HEK293 (cell line): Measurements from ENCODE around the gene RNF224.

Experiments used
- AEBP2 ChIP-seq: fragments of 450-650 bp; formaldehyde crosslinking; IDR thresholded peaks from 2 replicates; pipeline ENCODE4 v1.5.1; 2016; ENCODE audit warnings: missing biosample characterization, missing genetic modification characterization, borderline replicate concordance
- GFI1B ChIP-seq: fragments of 450-650 bp; formaldehyde crosslinking; IDR thresholded peaks from 2 replicates; pipeline ENCODE4 v1.5.1; 2016; ENCODE audit warnings: missing biosample characterization, missing genetic modification characterization
- INSM2 ChIP-seq: fragments of 450-650 bp; formaldehyde crosslinking; IDR thresholded peaks from 2 replicates; pipeline ENCODE4 v1.5.1; 2016; ENCODE audit warnings: missing biosample characterization, missing genetic modification characterization
- MZF1 ChIP-seq: fragments of 450-650 bp; formaldehyde crosslinking; IDR thresholded peaks from 2 replicates; pipeline ENCODE4 v1.5.1; 2017; ENCODE audit warnings: missing biosample characterization, missing genetic modification characterization, borderline replicate concordance
- SCRT1 ChIP-seq: fragments of 450-650 bp; formaldehyde crosslinking; IDR thresholded peaks from 2 replicates; pipeline ENCODE4 v1.5.1; 2016; ENCODE audit warnings: missing biosample characterization, missing genetic modification characterization, borderline replicate concordance
- ZBTB48 ChIP-seq: fragments of 450-650 bp; formaldehyde crosslinking; IDR thresholded peaks from 2 replicates; pipeline ENCODE4 v1.5.1; 2016; ENCODE audit warnings: missing biosample characterization, missing genetic modification characterization
- ZFP41 ChIP-seq: fragments of 450-650 bp; formaldehyde crosslinking; IDR thresholded peaks from 2 replicates; pipeline ENCODE4 v1.5.1; 2016; ENCODE audit warnings: missing biosample characterization, missing genetic modification characterization, borderline replicate concordance
- ZIC2 ChIP-seq: fragments of 450-650 bp; formaldehyde crosslinking; IDR thresholded peaks from 2 replicates; pipeline ENCODE4 v1.5.1; 2016; ENCODE audit warnings: missing biosample characterization, missing genetic modification characterization
- ZNF114 ChIP-seq: fragments of 450-650 bp; formaldehyde crosslinking; IDR thresholded peaks from 2 replicates; pipeline ENCODE4 v1.5.0; 2017; ENCODE audit warnings: missing biosample characterization, missing genetic modification characterization
- ZNF155 ChIP-seq: fragments of 450-650 bp; formaldehyde crosslinking; IDR thresholded peaks from 2 replicates; pipeline ENCODE4 v1.5.1; 2016; ENCODE audit warnings: missing biosample characterization, missing genetic modification characterization
- ZNF169 ChIP-seq: fragments of 450-650 bp; formaldehyde crosslinking; IDR thresholded peaks from 2 replicates; pipeline ENCODE4 v1.5.1; 2016; ENCODE audit warnings: missing biosample characterization, missing genetic modification characterization
- ZNF37A ChIP-seq: fragments of 450-650 bp; IDR thresholded peaks from 2 replicates; pipeline ENCODE4 v1.5.1; 2018; ENCODE audit warnings: missing biosample characterization, missing genetic modification characterization
- ZNF398 ChIP-seq: fragments of 450-650 bp; formaldehyde crosslinking; IDR thresholded peaks from 2 replicates; pipeline ENCODE4 v1.5.1; 2017; ENCODE audit warnings: missing biosample characterization, missing genetic modification characterization
- ZNF449 ChIP-seq: fragments of 450-650 bp; formaldehyde crosslinking; IDR thresholded peaks from 2 replicates; pipeline ENCODE4 v1.5.1; 2017; ENCODE audit warnings: missing biosample characterization, mild to moderate bottlenecking, missing genetic modification characterization, moderate library complexity
- ZNF48 ChIP-seq: fragments of 450-650 bp; formaldehyde crosslinking; IDR thresholded peaks from 2 replicates; pipeline ENCODE4 v1.5.1; 2016; ENCODE audit warnings: missing biosample characterization, missing genetic modification characterization
- ZNF514 ChIP-seq: fragments of 450-650 bp; formaldehyde crosslinking; IDR thresholded peaks from 2 replicates; pipeline ENCODE4 v1.5.1; 2016; ENCODE audit warnings: missing biosample characterization, missing genetic modification characterization
- ZNF530 ChIP-seq: fragments of 450-650 bp; formaldehyde crosslinking; IDR thresholded peaks from 2 replicates; pipeline ENCODE4 v1.5.1; 2016; ENCODE audit warnings: low read depth, missing biosample characterization, missing genetic modification characterization
- ZNF548 ChIP-seq: fragments of 450-650 bp; formaldehyde crosslinking; IDR thresholded peaks from 2 replicates; pipeline ENCODE4 v1.5.1; 2016; ENCODE audit warnings: missing biosample characterization, missing genetic modification characterization
- ZNF549 ChIP-seq: fragments of 450-650 bp; IDR thresholded peaks from 2 replicates; pipeline ENCODE4 v1.5.1; 2018; ENCODE audit warnings: missing biosample characterization, missing genetic modification characterization, mild to moderate bottlenecking, inconsistent platforms, moderate library complexity
- ZNF560 ChIP-seq: fragments of 450-650 bp; formaldehyde crosslinking; IDR thresholded peaks from 2 replicates; pipeline ENCODE4 v1.5.1; 2017; ENCODE audit warnings: missing biosample characterization, missing genetic modification characterization, borderline replicate concordance
- ZNF580 ChIP-seq: fragments of 450-650 bp; formaldehyde crosslinking; IDR thresholded peaks from 2 replicates; pipeline ENCODE4 v1.5.1; 2016; ENCODE audit warnings: missing biosample characterization, missing genetic modification characterization
- ZNF624 ChIP-seq: fragments of 450-650 bp; formaldehyde crosslinking; IDR thresholded peaks from 2 replicates; pipeline ENCODE4 v1.5.1; 2017; ENCODE audit warnings: missing biosample characterization, missing genetic modification characterization
- ZNF692 ChIP-seq: fragments of 450-650 bp; formaldehyde crosslinking; IDR thresholded peaks from 2 replicates; pipeline ENCODE4 v1.5.1; 2016; ENCODE audit warnings: missing biosample characterization, missing genetic modification characterization
- ZNF704 ChIP-seq: fragments of 450-650 bp; formaldehyde crosslinking; IDR thresholded peaks from 2 replicates; pipeline ENCODE4 v1.5.1; 2016; ENCODE audit warnings: missing biosample characterization, missing genetic modification characterization
- ZNF747 ChIP-seq: fragments of 450-650 bp; formaldehyde crosslinking; IDR thresholded peaks from 2 replicates; pipeline ENCODE4 v1.5.1; 2016; ENCODE audit warnings: missing biosample characterization, missing genetic modification characterization
- ZNF785 ChIP-seq: fragments of 450-650 bp; formaldehyde crosslinking; IDR thresholded peaks from 2 replicates; pipeline ENCODE4 v1.5.1; 2016; ENCODE audit warnings: missing biosample characterization, missing genetic modification characterization
- ZSCAN5A ChIP-seq: fragments of 450-650 bp; formaldehyde crosslinking; IDR thresholded peaks from 2 replicates; pipeline ENCODE4 v1.5.1; 2016; ENCODE audit warnings: missing biosample characterization, missing genetic modification characterization

Gene RNF224

GRCh38 chr9:137188490-137189296 lies 38.6 kb upstream of the RNF224 start, which contains the start of the genes ANAPC2 and SSNA1 (continued):
- no peak for TF ChIP-seq SCRT1 (tag by site-specific recombination)
- no peak for TF ChIP-seq ZFP41 (tag by site-specific recombination)
- peak; percentile 54; the same call in 1 of the 2 replicates for TF ChIP-seq ZBTB48 (tag by site-specific recombination)
- no peak for TF ChIP-seq ZNF549 (tag by site-specific recombination)
- TF ChIP-seq ZNF747 (tag by site-specific recombination): no peak
- no peak; the same call in 1 of the 2 replicates for TF ChIP-seq ZNF580 (tag by site-specific recombination)
- no peak for TF ChIP-seq AEBP2 (tag by site-specific recombination)
- TF ChIP-seq GFI1B (tag by site-specific recombination): no peak; the same call in 1 of the 2 replicates
- no peak for TF ChIP-seq ZNF548 (tag by site-specific recombination)
- TF ChIP-seq ZNF169: no peak
- TF ChIP-seq ZNF114 (tag by site-specific recombination): no peak
- TF ChIP-seq ZSCAN5A (tag by site-specific recombination): no peak; the same call in 1 of the 2 replicates
- no peak for TF ChIP-seq ZNF48
- peak; percentile 34 for TF ChIP-seq ZIC2 (tag by site-specific recombination)
- no peak for TF ChIP-seq ZNF155 (tag by site-specific recombination)
- TF ChIP-seq ZNF514 (tag by site-specific recombination): no peak
- peak; percentile 92 for TF ChIP-seq INSM2
- TF ChIP-seq ZNF449 (tag by site-specific recombination): no peak
- no peak for TF ChIP-seq ZNF37A (tag by site-specific recombination)
- no peak for TF ChIP-seq ZNF560 (tag by site-specific recombination)
- no peak for TF ChIP-seq ZNF398 (tag by site-specific recombination)
- peak; percentile 98 for TF ChIP-seq ZNF692 (tag by site-specific recombination)
- no peak for TF ChIP-seq ZNF704 (tag by site-specific recombination)
- TF ChIP-seq MZF1 (tag by site-specific recombination): no peak
- no peak for TF ChIP-seq ZNF785 (tag by site-specific recombination)
- TF ChIP-seq ZNF624 (tag by site-specific recombination): no peak
- no peak for TF ChIP-seq ZNF530
